SU-DHL-6 (cell line): Measurements from ENCODE around the gene LRRC7.

Experiments used
- H2AFZ ChIP-seq: fragments of 200-600 bp; sonication (generic); 2 replicates; pipeline ENCODE4 v1.6.1; 2014; ENCODE audit warnings: low read depth, mild to moderate bottlenecking, moderate library complexity, mixed read lengths, antibody characterized with exemption, low read length; ENCODE audit not compliant: severe bottlenecking
- H3F3A ChIP-seq: fragments of 200-600 bp; shearing (Covaris generic); 2 replicates; pipeline ENCODE4 v1.6.0; 2016; ENCODE audit warnings: antibody characterized with exemption, mild to moderate bottlenecking; ENCODE audit not compliant: insufficient read depth
- H3K27ac ChIP-seq: fragments of 200-600 bp; sonication (generic); 2 replicates; pipeline ENCODE4 v1.5.1; 2016; ENCODE audit warnings: low read depth, mild to moderate bottlenecking, low read length, moderate library complexity, mixed read lengths
- H3K27me3 ChIP-seq: fragments of 200-600 bp; sonication (generic), shearing (Covaris generic); 2 replicates; pipeline ENCODE4 v1.6.0; 2014; ENCODE audit warnings: mild to moderate bottlenecking, low read length
- H3K36me3 ChIP-seq: fragments of 200-600 bp; sonication (generic); 2 replicates; pipeline ENCODE4 v1.6.1; 2014; ENCODE audit warnings: mild to moderate bottlenecking, low read length, mixed read lengths
- H3K4me2 ChIP-seq: fragments of 300-600, 200-600 bp; shearing (Covaris generic), sonication (generic); 2 replicates; pipeline ENCODE4 v1.6.0; 2014; ENCODE audit warnings: low read length, low read depth, mild to moderate bottlenecking; ENCODE audit not compliant: poor library complexity, severe bottlenecking
- H3K4me3 ChIP-seq: fragments of 200-600 bp; sonication (generic); 2 replicates; pipeline ENCODE4 v1.5.1; 2014; ENCODE audit warnings: antibody characterized with exemption, low read length, mild to moderate bottlenecking, mixed read lengths; ENCODE audit not compliant: insufficient read depth, poor library complexity, severe bottlenecking
- H3K79me2 ChIP-seq: fragments of 200-600 bp; sonication (generic); 2 replicates; pipeline ENCODE4 v1.6.1; 2014; ENCODE audit warnings: mild to moderate bottlenecking, low read length, moderate library complexity; ENCODE audit not compliant: insufficient read depth
- H3K9ac ChIP-seq: fragments of 200-600 bp; sonication (generic); 2 replicates; pipeline ENCODE4 v1.7.0; 2014; ENCODE audit warnings: mild to moderate bottlenecking, low read length
- H3K9me2 ChIP-seq: fragments of 200-600 bp; sonication (generic); replicated peaks from 2 replicates; pipeline ENCODE4 v1.6.1; 2014; ENCODE audit warnings: low read length; ENCODE audit not compliant: insufficient read depth
- H3K9me3 ChIP-seq: fragments of 200-600 bp; sonication (generic); 2 replicates; pipeline ENCODE4 v1.6.1; 2014; ENCODE audit warnings: low read length, mixed read lengths; ENCODE audit not compliant: insufficient read depth
- H4K20me1 ChIP-seq: fragments of 200-600 bp; sonication (generic); 2 replicates; pipeline ENCODE4 v1.6.1; 2014; ENCODE audit warnings: low read depth, mild to moderate bottlenecking, antibody characterized with exemption, low read length, moderate library complexity, mixed read lengths
- CTCF ChIP-seq: fragments of 200-600 bp; sonication (generic); IDR thresholded peaks from one replicate; pipeline ENCODE4 v1.5.1; 2017; ENCODE audit warnings: antibody characterized with exemption, mild to moderate bottlenecking, low read length, moderate library complexity; ENCODE audit not compliant: insufficient read depth, poor library complexity, severe bottlenecking
- EZH2phosphoT487 ChIP-seq: fragments of 200-600 bp; sonication (generic), shearing (Covaris generic); conservative IDR thresholded peaks from 2 replicates; pipeline ENCODE4 v1.6.1; 2018; ENCODE audit warnings: mild to moderate bottlenecking, antibody characterized with exemption, low read length, moderate library complexity, mixed read lengths

LRRC7 gene

GRCh38 chr1:69852706-69853105 is 285.0 kb downstream of the LRRC7 start:
- Histone ChIP-seq H3K9me2 (no peaks in the 10 kb centered on the region), H3K27me3 (no peaks in the 10 kb centered on the region), H3K4me2 (no peak overlapping the region), H3K9me3 (no peaks in the 10 kb centered on the region), H3F3A (no peaks in the 10 kb centered on the region), H4K20me1 (no peaks in the 10 kb centered on the region), H2AFZ (no peak overlapping the region), H3K36me3 (no peaks in the 10 kb centered on the region), H3K9ac (no peak overlapping the region), H3K79me2 (no peaks in the 10 kb centered on the region), H3K27ac (no peak overlapping the region), H3K4me3 (no peak overlapping the region)
- TF ChIP-seq CTCF (no peak), EZH2phosphoT487 (no peak)

GRCh38 chr1:69858534-69858933 is 290.8 kb downstream of the LRRC7 start:
- H3K9me3 ChIP-seq = no peaks in the 10 kb centered on the region
- no peaks in the 10 kb centered on the region for H3K9me2 ChIP-seq
- H2AFZ ChIP-seq = no peak overlapping the region
- H3K79me2 ChIP-seq = no peaks in the 10 kb centered on the region
- H3K27me3 ChIP-seq = no peaks in the 10 kb centered on the region
- H3K36me3 ChIP-seq = no peaks in the 10 kb centered on the region
- H3K27ac ChIP-seq = no peak overlapping the region
- no peak overlapping the region for H3K4me2 ChIP-seq
- H3K9ac ChIP-seq = no peak overlapping the region
- H3K4me3 ChIP-seq = no peak overlapping the region
- no peaks in the 10 kb centered on the region for H3F3A ChIP-seq
- no peaks in the 10 kb centered on the region for H4K20me1 ChIP-seq
- TF ChIP-seq EZH2phosphoT487 = no peak
- TF ChIP-seq CTCF = no peak

- no peak for TF ChIP-seq EZH2phosphoT487
- TF ChIP-seq CTCF = no peak
- Histone ChIP-seq H3K9me2 (no peaks in the 10 kb centered on the region), H3K27ac (no peak overlapping the region), H2AFZ (no peak overlapping the region), H3K36me3 (no peaks in the 10 kb centered on the region), H3K9me3 (no peaks in the 10 kb centered on the region), H4K20me1 (no peaks in the 10 kb centered on the region), H3K9ac (no peak overlapping the region), H3K27me3 (no peaks in the 10 kb centered on the region), H3K4me2 (no peak overlapping the region), H3F3A (no peaks in the 10 kb centered on the region), H3K4me3 (no peak overlapping the region), H3K79me2 (no peaks in the 10 kb centered on the region)
Measured at GRCh38 chr1:69861641-69862040, 293.9 kb downstream of the LRRC7 start.
